ENCODE results near the gene SLC24A3. TPM values are rescaled to one million over a fixed set of nuclear protein-coding genes. Genes with fewer than 3 reads are reported as not detected.

SLC24A3 gene
- total RNA-seq, 3 donors from 2014 or later: 4.9 to 12.3 (median 5.9) TPM

GRCh38 chr20:19594896-19595295, 382.5 kb downstream of the SLC24A3 start:
- Histone ChIP-seq H3K4me3 (no peak overlapping the region), H3K27me3 (no peaks in the 10 kb centered on the region), H3K4me1 (no peaks in the 10 kb centered on the region), H3K27ac (no peak overlapping the region), H3K36me3 (no peaks in the 10 kb centered on the region), H3K9me3 (no peaks in the 10 kb centered on the region)
- intact Hi-C loops (cut with DNase I; ENCODE audit: low total_unique reads): no loop called here
- no peak for DNase-seq (ENCODE audit: low spot score in 2 of 2)
- no peak for TF ChIP-seq POLR2AphosphoS5 (IDR thresholded peaks at IDR 0.05)
- no peak for TF ChIP-seq POLR2A (IDR thresholded peaks at IDR 0.05)
- no peak for TF ChIP-seq CTCF (IDR thresholded peaks at IDR 0.05)

DNA sequence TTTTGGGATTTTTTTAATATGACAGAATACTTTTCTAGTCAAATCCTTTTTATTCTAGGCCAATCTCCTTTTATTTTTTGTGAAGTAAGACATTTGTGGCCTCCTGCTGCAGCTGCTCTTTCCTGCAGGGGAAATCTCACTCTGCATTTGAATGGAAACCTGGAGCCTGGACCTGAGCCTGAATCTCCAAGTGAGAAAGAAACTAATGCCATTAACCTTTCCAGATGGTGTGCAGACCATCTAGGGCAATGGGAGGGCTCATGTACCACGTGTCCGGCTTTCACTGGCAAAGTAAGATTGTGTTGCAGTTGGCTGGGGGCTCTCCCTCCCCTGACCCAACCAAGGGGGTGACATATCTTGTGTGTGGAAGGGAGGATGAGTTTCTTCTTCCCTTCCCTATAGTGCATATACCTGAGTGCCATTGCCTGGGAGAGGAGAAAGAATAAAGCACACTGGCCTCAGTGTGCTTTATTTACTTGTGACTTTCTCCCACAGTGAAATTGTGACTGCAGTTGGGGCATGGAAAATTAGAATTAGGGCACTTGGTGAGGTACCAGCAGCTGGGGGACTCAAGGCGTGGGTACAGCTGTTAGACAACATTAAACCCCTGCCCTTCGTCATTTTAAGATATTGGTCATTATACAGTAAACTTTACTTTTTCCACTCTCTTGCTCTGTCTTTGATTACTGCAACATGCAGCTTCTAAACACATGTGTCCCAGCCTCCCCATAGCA, 385.8 kb downstream of the SLC24A3 start:
- TF ChIP-seq POLR2A (IDR thresholded peaks at IDR 0.05) (no peak), CTCF (IDR thresholded peaks at IDR 0.05) (no peak), POLR2AphosphoS5 (IDR thresholded peaks at IDR 0.05) (no peak)

DNA sequence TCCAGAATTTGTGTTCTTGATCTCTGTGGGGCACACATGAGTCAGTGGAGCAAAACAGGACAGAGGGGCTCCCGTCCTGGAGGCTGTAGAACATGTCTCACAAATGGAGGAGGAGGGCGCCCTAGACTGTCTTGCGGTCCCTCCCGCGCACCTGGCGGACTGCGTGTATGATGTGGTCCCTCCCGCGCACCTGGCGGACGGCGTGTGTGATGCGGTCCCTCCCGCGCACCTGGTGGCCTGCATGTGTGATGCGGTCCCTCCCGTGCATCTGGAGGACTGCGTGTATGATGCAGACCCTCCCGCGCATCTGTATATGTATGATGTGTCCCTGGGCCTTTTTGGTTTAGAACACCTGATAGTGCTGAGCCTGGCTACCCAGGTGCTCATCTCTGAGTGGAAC, 386.8 kb downstream of the SLC24A3 start:
- H3K27ac ChIP-seq: no peak overlapping the region
- H3K4me1 ChIP-seq: no peaks in the 10 kb centered on the region
- no peaks in the 10 kb centered on the region for H3K9me3 ChIP-seq
- no peak overlapping the region for H3K4me3 ChIP-seq
- DNase-seq (ENCODE audit: low spot score in 2 of 2): no peak
- intact Hi-C loops (cut with DNase I; ENCODE audit: low total_unique reads): no loop called here
- TF ChIP-seq CTCF (IDR thresholded peaks at IDR 0.05): no peak
- no peaks in the 10 kb centered on the region for H3K36me3 ChIP-seq
- no peaks in the 10 kb centered on the region for H3K27me3 ChIP-seq

More for the DNA sequence above, 385.8 kb downstream of the SLC24A3 start:
- H3K27me3 ChIP-seq: no peaks in the 10 kb centered on the region
- intact Hi-C loops (cut with DNase I; ENCODE audit: low total_unique reads): no loop called here
- H3K9me3 ChIP-seq: no peaks in the 10 kb centered on the region
- H3K36me3 ChIP-seq: no peaks in the 10 kb centered on the region
- no peak overlapping the region for H3K4me3 ChIP-seq
- no peaks in the 10 kb centered on the region for H3K4me1 ChIP-seq
- H3K27ac ChIP-seq: no peak overlapping the region
- DNase-seq (ENCODE audit: low spot score in 2 of 2): no peak

DNA sequence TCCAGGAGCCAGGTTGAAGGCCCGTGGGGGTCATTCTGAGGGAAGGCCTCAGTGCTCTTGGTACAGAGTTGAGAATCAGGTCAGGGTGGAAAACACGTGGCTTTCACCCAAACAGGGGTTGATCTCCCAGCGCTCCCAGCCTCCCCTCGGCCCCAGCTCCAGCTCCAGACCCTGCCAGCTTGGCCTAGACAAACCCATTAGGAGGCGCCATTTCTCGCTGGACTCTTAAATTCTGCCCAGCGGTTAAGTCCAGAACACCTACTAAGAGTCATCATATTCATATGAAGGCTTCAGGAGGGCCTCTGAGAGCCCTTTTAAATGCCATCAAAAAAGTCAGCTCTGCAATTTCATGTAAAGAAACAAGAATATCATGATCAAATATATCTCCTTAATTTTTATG, 387.6 kb downstream of the SLC24A3 start:
- Histone ChIP-seq H3K36me3 (no peaks in the 10 kb centered on the region), H3K9me3 (no peaks in the 10 kb centered on the region), H3K27me3 (no peaks in the 10 kb centered on the region), H3K4me1 (no peaks in the 10 kb centered on the region), H3K4me3 (no peak overlapping the region), H3K27ac (no peak overlapping the region)
- DNase-seq (ENCODE audit: low spot score in 2 of 2): no peak
- intact Hi-C loops (cut with DNase I; ENCODE audit: low total_unique reads): no loop called here
- no peak for TF ChIP-seq CTCF (IDR thresholded peaks at IDR 0.05)
- TF ChIP-seq POLR2A (IDR thresholded peaks at IDR 0.05): no peak
- no peak for TF ChIP-seq POLR2AphosphoS5 (IDR thresholded peaks at IDR 0.05)

- Histone ChIP-seq H3K27ac (no peak overlapping the region), H3K9me3 (no peaks in the 10 kb centered on the region), H3K36me3 (no peaks in the 10 kb centered on the region), H3K27me3 (no peaks in the 10 kb centered on the region), H3K4me1 (no peaks in the 10 kb centered on the region), H3K4me3 (no peak overlapping the region)
- no peak for DNase-seq (ENCODE audit: low spot score in 2 of 2)
- intact Hi-C loops (cut with DNase I; ENCODE audit: low total_unique reads): no loop called here
- TF ChIP-seq POLR2A (IDR thresholded peaks at IDR 0.05) (no peak), CTCF (IDR thresholded peaks at IDR 0.05) (no peak), POLR2AphosphoS5 (IDR thresholded peaks at IDR 0.05) (no peak)
These were observed 388.8 kb downstream of the SLC24A3 start for GRCh38 chr20:19601126-19601810.

All from breast epithelium (tissue), 4 donors.